Heart right ventricle (tissue), 16 donors: Measurements from ENCODE around the gene OMP. TPM values are rescaled to one million over a fixed set of nuclear protein-coding genes. Genes with fewer than 3 reads are reported as not detected.

Source experiments
- ATAC-seq, 8 donors: fragments of 200-7000 bp; cut with Tn5 transposase; one replicate each; pipeline ENCODE4 v1.9.1; 2020; ENCODE audit warnings: mild to moderate bottlenecking in 8 of 8, moderate library complexity in 8 of 8, moderate number of reproducible peaks in 1 of 8
- DNase-seq, 2 donors: peaks; one replicate each; pipeline ENCODE4 v3.0.0-alpha.2; 2020
- H3K27ac ChIP-seq, 10 donors: fragments of 200-600 bp; sonication (generic) in 2 of 10; one replicate each; pipeline versions ENCODE4 v1.5.0 to v1.8.0; 2020 to 2022; ENCODE audit warnings: mild to moderate bottlenecking in 3 of 10
- H3K27me3 ChIP-seq, 7 donors: fragments of 200-600 bp; one replicate each; pipeline ENCODE4 v1.8.0; 2021 to 2022; ENCODE audit warnings: mild to moderate bottlenecking in 2 of 7
- H3K36me3 ChIP-seq, 9 donors: fragments of 200-600 bp; sonication (generic) in 1 of 9; one replicate each; pipeline versions ENCODE4 v1.5.0 to v1.8.0; 2020 to 2022; ENCODE audit warnings: mild to moderate bottlenecking in 2 of 9
- H3K4me1 ChIP-seq, 9 donors: fragments of 200-600 bp; sonication (generic) in 1 of 9; one replicate each; pipeline versions ENCODE4 v1.5.0 to v1.8.0; 2020 to 2022; ENCODE audit warnings: mild to moderate bottlenecking in 4 of 9
- H3K4me3 ChIP-seq, 10 donors: fragments of 200-600 bp; sonication (generic) in 2 of 10; one replicate each; pipeline versions ENCODE4 v1.5.0 to v1.8.0; 2020 to 2022; ENCODE audit warnings: mild to moderate bottlenecking in 7 of 10, moderate library complexity in 2 of 10
- H3K9me3 ChIP-seq, 11 donors: fragments of 200-600 bp in 10 of 11; sonication (generic) in 2 of 11; one replicate each; pipeline versions ENCODE4 v1.5.0 to v1.8.0; 2013 to 2022; ENCODE audit warnings: mild to moderate bottlenecking in 2 of 11, control low read depth in 1 of 11, moderate library complexity in 1 of 11
- CTCF ChIP-seq, 9 donors: fragments of 200-600 bp; sonication (generic) in 2 of 9; IDR thresholded peaks; one replicate each; pipeline versions ENCODE4 v1.5.0 to v1.8.0; 2021 to 2022; ENCODE audit warnings: antibody characterized with exemption in 9 of 9, mild to moderate bottlenecking in 5 of 9, moderate library complexity in 1 of 9
- WGBS, 2 donors: extraction: QIAGEN DNeasy Blood & Tissue Kit; methylation state at CpG; one replicate each; pipeline ENCODE4 v1.1.7; 2013; ENCODE audit warnings: inconsistent platforms in 1 of 2; 5-methylcytosine and 5-hydroxymethylcytosine counted together
- intact Hi-C, 10 donors: fragments of 100-400 bp; cut with DNase I; formaldehyde crosslinking; loops; one replicate each; pipeline versions ENCODE4 v1.11.1 to v1.14.2; 2022
- polyA plus RNA-seq, 2 donors: library from polyadenylated mRNA; stranded (reverse); fragments of 200-250 nt; gene quantifications; one replicate each; pipeline ENCODE4 v1.2.3, GENCODE V29; 2013
- total RNA-seq, 10 donors: library from RNA; stranded (reverse); fragmentation: NEBNext Ultra II Directional in 3 of 10; extraction: Animal tissue kit (Norgen Biotek cat#: 25700) in 3 of 10; gene quantifications; one replicate each; pipeline versions ENCODE4 v1.2.1 to v1.2.4, GENCODE V29; 2021 to 2023
- donor health status: Arrhythmogenic right ventricular cardiomyopathy.
- donor health status: ischemic (EF 13 %, LVEDD 7.1; RV severe dilation, severe dysfunction).
- donor health status: healthy with polysubstance abuse.
- donor health status: DM: no; HTN: yes; CAD: no.
- donor health status: DM: no; HTN: no; CAD: no.
- donor health status: ischemic (EF 25% LVEDD 6.9; RV normal size, moderate dysfunction).
- donor health status: ischemic (EF 25% LVEDD 5.7; RV mildly dilated, moderate dysfunction).
- donor health status: healthy.
- donor health status: DM: yes; HTN: yes; CAD: no.
- donor health status: Ischemic cardiomyopathy.
- donor health status: ischemic (EF 35%, LVEDD 5.7; RV mildly dilated, moderate dysfunction).
- donor health status: nonischemic (EF 11% LVEDD 7.7; RV severe dilation, severe dysfunction).
- donor health status: DM: yes; HTN: yes; CAD: no.
- donor health status: PGD.
- donor health status: ischemic (EF 29% LVEDD 5.4; RV normal size, mild dysfunction).
- donor health status: nonischemic (EF 23%, LVEDD 6.1; RV moderate dilation, normal function).

The OMP gene
- total and polyA plus RNA-seq, 12 donors: 0.58 TPM; not detected in 11

- H3K27me3 ChIP-seq: no peaks in the 10 kb centered on the region
- 70 to 75% methylated on average over 15 of the region's 15 CpGs for WGBS, 2 donors
- no peak for TF ChIP-seq CTCF (IDR thresholded peaks at IDR 0.05)
- peak; percentile 42 to 87 (median 82) for ATAC-seq
- H3K27ac ChIP-seq: peak overlapping the region in 9 of 10 donors; percentile 33 to 83 (median 60)
- H3K9me3 ChIP-seq: peaks cover 0 to 7% (median 0%) of the 10 kb centered on the region in 11 donors
- peak; percentile 54 to 62 for DNase-seq
- H3K4me1 ChIP-seq: peaks cover 9 to 28% (median 18%) of the 10 kb centered on the region in 9 donors
- H3K36me3 ChIP-seq: peaks cover 0 to 6% (median 0%) of the 10 kb centered on the region in 9 donors
- intact Hi-C loops: loop anchor here in 2 of 10 donors (10.0 kb wide), 3 partner anchors 278 to 358 kb away; no protein-coding TSS in a partner anchor
- H3K4me3 ChIP-seq: peak overlapping the region in 3 of 10 donors; percentile 3 to 20 (median 14)
These were observed 19.6 kb upstream of the OMP start for GRCh38 chr11:77082838-77083565.

- 94 to 96% methylated on average over 12 of the region's 12 CpGs for WGBS, 2 donors
- no peak for DNase-seq
- H3K27ac ChIP-seq: peak overlapping the region in 4 of 10 donors; percentile 59 to 83 (median 68)
- peaks cover 0 to 6% (median 0%) of the 10 kb centered on the region in 9 donors for H3K36me3 ChIP-seq
- ATAC-seq: no peak
- intact Hi-C loops: loop anchor here in 2 of 10 donors (10.0 kb wide), 3 partner anchors 279 to 359 kb away; no protein-coding TSS in a partner anchor
- no peaks in the 10 kb centered on the region for H3K27me3 ChIP-seq
- H3K9me3 ChIP-seq: no peaks in the 10 kb centered on the region
- no peak for TF ChIP-seq CTCF (IDR thresholded peaks at IDR 0.05)
- no peak overlapping the region for H3K4me3 ChIP-seq
- H3K4me1 ChIP-seq: peaks cover 9 to 28% (median 18%) of the 10 kb centered on the region in 9 donors
These were observed 18.9 kb upstream of the OMP start for GRCh38 chr11:77083566-77084245.

- Histone ChIP-seq H3K27me3 (no peaks in the 10 kb centered on the region), H3K4me3 (no peak overlapping the region), H3K4me1 (peaks cover 9 to 28% (median 18%) of the 10 kb centered on the region in 9 donors), H3K27ac (no peak overlapping the region), H3K9me3 (no peaks in the 10 kb centered on the region), H3K36me3 (peaks cover 0 to 6% (median 0%) of the 10 kb centered on the region in 9 donors)
- 92 to 93% methylated on average over 25 of the region's 25 CpGs for WGBS, 2 donors
- DNase-seq (no peak), ATAC-seq (no peak)
- TF ChIP-seq CTCF (IDR thresholded peaks at IDR 0.05): no peak
- intact Hi-C loops: loop anchor here in 3 of 10 donors (5.0 to 10.0 kb wide), 4 partner anchors 37 to 360 kb away; no protein-coding TSS in a partner anchor
These were observed 18.0 kb upstream of the OMP start for GRCh38 chr11:77084581-77085191.

- 91 to 93% methylated on average over 6 of the region's 6 CpGs for WGBS, 2 donors
- DNase-seq (no peak), ATAC-seq (no peak)
- no peaks in the 10 kb centered on the region for H3K9me3 ChIP-seq
- H3K4me3 ChIP-seq: no peak overlapping the region
- peaks cover 0 to 6% (median 0%) of the 10 kb centered on the region in 9 donors for H3K36me3 ChIP-seq
- H3K27ac ChIP-seq: peak overlapping the region in 1 of 10 donors; percentile 8
- TF ChIP-seq CTCF (IDR thresholded peaks at IDR 0.05): no peak
- H3K27me3 ChIP-seq: no peaks in the 10 kb centered on the region
- intact Hi-C loops: loop anchor here in 3 of 10 donors (5.0 to 10.0 kb wide), 4 partner anchors 38 to 361 kb away; no protein-coding TSS in a partner anchor
- peaks cover 9 to 28% (median 18%) of the 10 kb centered on the region in 9 donors for H3K4me1 ChIP-seq
These were observed 17.0 kb upstream of the OMP start for GRCh38 chr11:77085652-77086051.
